Middle frontal gyrus (tissue), 1 donor: ENCODE data around the gene SAMD3.
"Not testable (repeated sequence)": the region's sequence is repeated elsewhere in the genome, so short reads cannot be mapped to it uniquely, and the experiment has no call there.

Experiments
- DNase-seq: peaks from one replicate; pipeline ENCODE4 v3.0.0-alpha.2; 2015; ENCODE audit warnings: low spot score; ENCODE audit errors: extremely low spot score

SAMD3 gene

GRCh38 chr6:130211691-130212090 lies 11.1 kb downstream of the SAMD3 start:
- no peak for DNase-seq

- DNase-seq = no peak
These were observed 14.6 kb downstream of the SAMD3 start for GRCh38 chr6:130207979-130208649.

GRCh38 chr6:130206479-130206878 lies 16.3 kb downstream of the SAMD3 start:
- no peak for DNase-seq

- DNase-seq = no peak
These were observed 18.4 kb downstream of the SAMD3 start for GRCh38 chr6:130204322-130204721.

- DNase-seq = no peak
These were observed 19.4 kb downstream of the SAMD3 start for GRCh38 chr6:130203370-130203769.

- no peak for DNase-seq
These were observed 20.0 kb downstream of the SAMD3 start for GRCh38 chr6:130202782-130203181.

- no peak for DNase-seq
These were observed 22.7 kb downstream of the SAMD3 start for GRCh38 chr6:130200020-130200419.

- DNase-seq = no peak
These were observed 24.2 kb downstream of the SAMD3 start for GRCh38 chr6:130198483-130199035.

GRCh38 chr6:130197816-130198482 lies 24.8 kb downstream of the SAMD3 start:
- not testable (repeated sequence) for DNase-seq

GRCh38 chr6:130194434-130194833 lies 28.3 kb downstream of the SAMD3 start:
- DNase-seq = not testable (repeated sequence)

- no peak for DNase-seq
These were observed 31.8 kb downstream of the SAMD3 start for GRCh38 chr6:130190701-130191690.

GRCh38 chr6:130189531-130190397 lies 33.0 kb downstream of the SAMD3 start:
- DNase-seq = no peak

- no peak for DNase-seq
These were observed 34.4 kb downstream of the SAMD3 start for GRCh38 chr6:130188207-130188899.

- DNase-seq = no peak
These were observed 35.2 kb downstream of the SAMD3 start for GRCh38 chr6:130187335-130188206.

GRCh38 chr6:130185658-130186057 lies 37.1 kb downstream of the SAMD3 start:
- no peak for DNase-seq

- DNase-seq = no peak
These were observed 39.2 kb downstream of the SAMD3 start for GRCh38 chr6:130183271-130184222.

- DNase-seq = no peak
These were observed 40.3 kb downstream of the SAMD3 start for GRCh38 chr6:130182466-130182865.

GRCh38 chr6:130178692-130179091 lies 44.1 kb downstream of the SAMD3 start:
- DNase-seq = no peak
